Breast epithelium (tissue), 3 donors: Measurements from ENCODE around the gene PRRC1.

Experiments used
- CTCF ChIP-seq, 3 donors: fragments of 450-650 bp; IDR thresholded peaks; one replicate each; pipeline ENCODE4 v1.5.1; 2016 to 2017; ENCODE audit warnings: antibody characterized with exemption in 3 of 3, mild to moderate bottlenecking in 3 of 3, moderate library complexity in 3 of 3
- POLR2AphosphoS5 ChIP-seq, 3 donors: sonication (generic); formaldehyde crosslinking; IDR thresholded peaks; one replicate each; pipeline ENCODE4 v1.6.1; 2017; ENCODE audit warnings: antibody characterized with exemption in 3 of 3

- no peak for TF ChIP-seq CTCF (IDR thresholded peaks at IDR 0.05)
- TF ChIP-seq POLR2AphosphoS5 (IDR thresholded peaks at IDR 0.05), result no peak
These were observed 32.1 kb downstream of the PRRC1 start for GRCh38 chr5:127549551-127549950.
